ENCODE results near the gene SENP1. TPM values are rescaled to one million over a fixed set of nuclear protein-coding genes. Genes with fewer than 3 reads are reported as not detected.

SENP1 gene
- total and polyA plus RNA-seq, 4 donors: 3.5 to 30.8 (median 12.9) TPM

DNA sequence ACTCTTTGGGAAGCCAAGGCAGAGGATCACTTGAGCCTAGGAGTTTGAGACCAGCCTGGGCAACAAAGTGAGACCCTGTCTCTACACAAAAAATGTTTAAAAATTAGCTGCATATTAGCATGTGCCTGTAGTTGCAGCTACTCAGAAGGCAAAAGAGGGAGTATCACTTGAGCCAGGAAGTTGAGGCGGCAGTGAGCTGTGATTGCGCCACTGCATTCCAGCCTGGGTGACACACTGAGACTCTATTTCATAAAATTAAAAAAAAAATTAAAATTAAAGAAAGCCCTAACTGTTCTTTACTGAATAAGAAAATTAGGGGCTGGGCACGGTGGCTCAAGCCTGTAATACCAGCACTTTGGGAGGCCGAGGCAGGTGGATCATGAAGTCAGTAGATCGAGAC lies 27.0 kb downstream of the SENP1 start:
- no peak overlapping the region for H3K27ac ChIP-seq (ENCODE audit: low read depth in 1 of 2, low read length in 1 of 2)
- H3K9ac ChIP-seq (ENCODE audit: insufficient read depth in 1 of 2, low read length in 2 of 2): no peak overlapping the region
- TF ChIP-seq CTCF (IDR thresholded peaks at IDR 0.05; ENCODE audit: control extremely low read depth, extremely low read depth): no peak
- no peaks in the 10 kb centered on the region for H3K27me3 ChIP-seq (ENCODE audit: control insufficient read depth in 3 of 3, insufficient read depth in 3 of 3, low read length in 2 of 3)
- no peaks in the 10 kb centered on the region for H3K9me3 ChIP-seq (ENCODE audit: control insufficient read depth in 4 of 4, insufficient read depth in 3 of 4, low read length in 3 of 4)
- ATAC-seq (ENCODE audit: insufficient read depth, low FRiP score) (no peak), DNase-seq (peak in 2 of 3 donors; percentile 17 to 18)
- 78% methylated on average over 5 of the region's 5 CpGs for WGBS, 2 donors
- peaks cover 12 to 14% (median 14%) of the 10 kb centered on the region in 4 donors for H3K36me3 ChIP-seq (ENCODE audit: control insufficient read depth in 4 of 4, insufficient read depth in 4 of 4, low read length in 4 of 4)
- no peaks in the 10 kb centered on the region for H3K4me1 ChIP-seq (ENCODE audit: control insufficient read depth in 5 of 5, insufficient read depth in 5 of 5, low read length in 5 of 5)
- H3K4me3 ChIP-seq: no peak overlapping the region

GRCh38 chr12:48077111-48077510 lies 28.8 kb downstream of the SENP1 start:
- Histone ChIP-seq H3K9ac (ENCODE audit: insufficient read depth in 1 of 2, low read length in 2 of 2) (no peak overlapping the region), H3K36me3 (ENCODE audit: control insufficient read depth in 4 of 4, insufficient read depth in 4 of 4, low read length in 4 of 4) (peaks cover 3 to 14% (median 10%) of the 10 kb centered on the region in 4 donors), H3K4me1 (ENCODE audit: control insufficient read depth in 5 of 5, insufficient read depth in 5 of 5, low read length in 5 of 5) (no peaks in the 10 kb centered on the region), H3K4me3 (no peak overlapping the region), H3K27me3 (ENCODE audit: control insufficient read depth in 3 of 3, insufficient read depth in 3 of 3, low read length in 2 of 3) (no peaks in the 10 kb centered on the region), H3K27ac (ENCODE audit: low read depth in 1 of 2, low read length in 1 of 2) (no peak overlapping the region), H3K9me3 (ENCODE audit: control insufficient read depth in 4 of 4, insufficient read depth in 3 of 4, low read length in 3 of 4) (no peaks in the 10 kb centered on the region)
- WGBS, 2 donors: 69 to 87% methylated on average over 2 of the region's 2 CpGs
- DNase-seq (no peak), ATAC-seq (ENCODE audit: insufficient read depth, low FRiP score) (no peak)
- no peak for TF ChIP-seq CTCF (IDR thresholded peaks at IDR 0.05; ENCODE audit: control extremely low read depth, extremely low read depth)

DNA sequence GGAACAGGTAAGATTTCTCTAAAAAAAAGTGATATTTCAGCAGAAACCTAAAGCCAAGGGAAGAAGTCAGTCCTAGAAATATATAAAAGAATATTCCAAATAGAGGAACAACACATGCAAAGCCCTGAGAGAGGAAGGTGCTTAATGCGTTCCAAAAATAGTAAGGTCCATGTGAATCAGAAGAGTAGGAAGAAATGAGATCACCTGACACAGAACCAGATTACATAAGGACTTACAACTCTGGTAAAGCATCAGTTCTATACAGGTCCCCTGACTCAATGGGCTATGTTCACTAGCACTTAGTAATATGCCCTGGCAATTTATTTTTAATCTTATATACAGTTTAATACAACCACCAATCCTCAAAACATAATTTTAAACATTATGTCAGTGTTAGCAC lies 30.0 kb downstream of the SENP1 start:
- no peak for TF ChIP-seq CTCF (IDR thresholded peaks at IDR 0.05; ENCODE audit: control extremely low read depth, extremely low read depth)
- Histone ChIP-seq H3K27ac (ENCODE audit: low read depth in 1 of 2, low read length in 1 of 2) (no peak overlapping the region), H3K4me3 (no peak overlapping the region), H3K9ac (ENCODE audit: insufficient read depth in 1 of 2, low read length in 2 of 2) (no peak overlapping the region), H3K9me3 (ENCODE audit: control insufficient read depth in 4 of 4, insufficient read depth in 3 of 4, low read length in 3 of 4) (no peaks in the 10 kb centered on the region), H3K36me3 (ENCODE audit: control insufficient read depth in 4 of 4, insufficient read depth in 4 of 4, low read length in 4 of 4) (peaks cover 2 to 14% (median 8%) of the 10 kb centered on the region in 4 donors), H3K4me1 (ENCODE audit: control insufficient read depth in 5 of 5, insufficient read depth in 5 of 5, low read length in 5 of 5) (no peaks in the 10 kb centered on the region), H3K27me3 (ENCODE audit: control insufficient read depth in 3 of 3, insufficient read depth in 3 of 3, low read length in 2 of 3) (no peaks in the 10 kb centered on the region)
- DNase-seq: no peak
- WGBS, 2 donors: 52 to 75% methylated on average over 1 of the region's 1 CpG
- ATAC-seq (ENCODE audit: insufficient read depth, low FRiP score): no peak

- Histone ChIP-seq H3K4me1 (ENCODE audit: control insufficient read depth in 5 of 5, insufficient read depth in 5 of 5, low read length in 5 of 5) (no peaks in the 10 kb centered on the region), H3K27me3 (ENCODE audit: control insufficient read depth in 3 of 3, insufficient read depth in 3 of 3, low read length in 2 of 3) (no peaks in the 10 kb centered on the region), H3K36me3 (ENCODE audit: control insufficient read depth in 4 of 4, insufficient read depth in 4 of 4, low read length in 4 of 4) (peaks cover 9 to 16% (median 14%) of the 10 kb centered on the region in 4 donors), H3K9ac (ENCODE audit: insufficient read depth in 1 of 2, low read length in 2 of 2) (no peak overlapping the region), H3K9me3 (ENCODE audit: control insufficient read depth in 4 of 4, insufficient read depth in 3 of 4, low read length in 3 of 4) (no peaks in the 10 kb centered on the region), H3K27ac (ENCODE audit: low read depth in 1 of 2, low read length in 1 of 2) (no peak overlapping the region), H3K4me3 (no peak overlapping the region)
- WGBS, 2 donors: 97 to 100% methylated on average over 1 of the region's 1 CpG
- DNase-seq (no peak), ATAC-seq (ENCODE audit: insufficient read depth, low FRiP score) (no peak)
- TF ChIP-seq CTCF (IDR thresholded peaks at IDR 0.05; ENCODE audit: control extremely low read depth, extremely low read depth): no peak
Observed at GRCh38 chr12:48074266-48074665, 31.6 kb downstream of the SENP1 start.
